GM18909 (cell line): ENCODE data around the gene DPH5.
"Not testable (repeated sequence)": the region's sequence is repeated elsewhere in the genome, so short reads cannot be mapped to it uniquely, and the experiment has no call there.

Source experiments
- ATAC-seq: cut with Tn5 transposase; IDR thresholded peaks from one replicate; pipeline ENCODE4 v1.9.1; 2021; ENCODE audit warnings: mild to moderate bottlenecking; ENCODE audit not compliant: unreplicated experiment, poor library complexity

Gene DPH5

DNA sequence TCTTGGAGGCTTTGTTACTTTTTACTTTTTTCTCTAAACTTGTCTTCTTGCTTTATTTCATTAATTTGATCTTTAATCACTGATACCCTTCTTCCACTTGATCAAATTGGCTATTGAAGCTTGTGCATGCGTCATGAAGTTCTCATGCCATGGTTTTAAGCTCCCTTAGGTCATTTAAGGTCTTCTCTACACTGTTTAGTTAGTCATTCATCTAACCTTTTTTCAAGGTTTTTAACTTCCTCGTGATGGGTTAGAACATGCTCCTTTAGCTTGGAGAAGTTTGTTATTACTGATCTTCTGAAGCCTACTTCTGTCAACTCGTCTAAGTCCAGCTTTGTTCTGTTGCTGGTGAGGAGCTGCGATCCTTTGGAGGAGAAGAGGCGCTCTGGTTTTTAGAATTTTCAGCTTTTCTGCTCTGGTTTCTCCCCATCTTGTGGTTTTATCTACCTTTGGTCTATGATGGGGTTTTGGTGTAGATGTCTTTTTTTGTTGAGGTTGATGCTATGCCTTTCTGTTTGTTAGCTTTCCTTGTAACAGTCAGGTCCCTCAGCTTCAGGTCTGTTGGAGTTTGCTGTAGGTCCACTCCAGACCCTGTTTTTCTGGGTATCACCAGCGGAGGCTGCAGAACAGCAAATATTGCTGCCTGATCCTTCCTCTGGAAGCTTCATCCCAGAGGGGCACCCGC lies 76.7 kb downstream of the DPH5 start:
- not testable (repeated sequence) for ATAC-seq

DNA sequence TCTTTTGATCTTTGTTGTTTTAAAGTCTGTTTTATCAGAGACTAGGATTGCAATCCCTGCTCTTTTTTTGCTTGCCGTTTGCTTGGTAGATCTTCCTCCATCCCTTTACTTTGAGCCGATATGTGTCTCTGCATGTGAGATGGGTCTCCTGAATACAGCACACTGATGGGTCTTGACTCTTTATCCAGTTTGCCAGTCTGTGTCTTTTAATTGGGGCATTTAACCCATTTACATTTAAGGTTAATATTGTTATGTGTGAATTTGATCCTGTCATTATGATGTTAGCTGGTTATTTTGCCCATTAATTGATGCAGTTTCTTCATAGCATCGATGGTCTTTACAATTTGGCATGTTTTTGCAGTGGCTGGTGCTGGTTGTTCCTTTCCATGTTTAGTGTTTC lies 77.8 kb downstream of the DPH5 start:
- not testable (repeated sequence) for ATAC-seq

GRCh38 chr1:100946064-100946463 lies 79.5 kb downstream of the DPH5 start:
- ATAC-seq, result not testable (repeated sequence)

- ATAC-seq, result no peak
These were observed 82.1 kb downstream of the DPH5 start for GRCh38 chr1:100943533-100943932.

- no peak for ATAC-seq
These were observed 83.1 kb downstream of the DPH5 start for GRCh38 chr1:100942304-100943046.

DNA sequence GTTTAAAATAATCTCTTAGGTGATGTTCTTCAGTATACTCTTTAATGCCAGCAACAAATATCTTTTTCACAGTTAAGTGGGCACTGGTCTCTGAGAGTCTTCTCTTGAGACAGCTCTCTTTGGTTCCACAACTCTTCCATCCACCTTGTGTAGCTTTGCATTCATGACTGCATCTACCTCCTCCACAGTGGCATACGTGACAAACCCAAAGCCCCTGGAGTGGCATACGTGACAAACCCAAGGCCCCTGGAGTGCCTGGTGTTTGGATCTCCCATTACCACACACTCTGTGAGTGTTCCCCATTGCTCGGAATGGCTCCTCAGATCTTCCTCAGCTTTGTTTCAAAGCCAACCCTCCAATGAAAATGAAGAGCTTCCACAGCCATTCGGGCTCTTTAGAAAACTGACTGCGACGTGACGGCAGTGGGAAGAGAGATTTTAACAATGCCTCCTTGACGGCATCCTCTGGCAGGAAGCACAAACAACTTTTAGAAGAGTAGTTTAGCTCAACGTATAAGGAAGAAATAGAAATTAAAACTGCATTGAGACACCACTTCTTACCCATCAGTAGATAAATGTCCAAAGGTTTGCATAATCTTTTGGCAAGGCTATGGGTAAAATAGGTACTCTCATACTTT lies 83.9 kb downstream of the DPH5 start:
- no peak for ATAC-seq

- ATAC-seq, result no peak
These were observed 84.5 kb downstream of the DPH5 start for GRCh38 chr1:100941098-100941527.
